Retina (tissue), 1 donor: Measurements from ENCODE around the gene ZNF175.
A peak's percentile ranks its signal among the peaks of the same experiment; 100 is the strongest.
"Not testable (repeated sequence)": the region's sequence is repeated elsewhere in the genome, so short reads cannot be mapped to it uniquely, and the experiment has no call there.

Source experiments
- DNase-seq: peaks from one replicate; pipeline ENCODE4 v3.0.0-alpha.2; 2016

Gene ZNF175

DNA sequence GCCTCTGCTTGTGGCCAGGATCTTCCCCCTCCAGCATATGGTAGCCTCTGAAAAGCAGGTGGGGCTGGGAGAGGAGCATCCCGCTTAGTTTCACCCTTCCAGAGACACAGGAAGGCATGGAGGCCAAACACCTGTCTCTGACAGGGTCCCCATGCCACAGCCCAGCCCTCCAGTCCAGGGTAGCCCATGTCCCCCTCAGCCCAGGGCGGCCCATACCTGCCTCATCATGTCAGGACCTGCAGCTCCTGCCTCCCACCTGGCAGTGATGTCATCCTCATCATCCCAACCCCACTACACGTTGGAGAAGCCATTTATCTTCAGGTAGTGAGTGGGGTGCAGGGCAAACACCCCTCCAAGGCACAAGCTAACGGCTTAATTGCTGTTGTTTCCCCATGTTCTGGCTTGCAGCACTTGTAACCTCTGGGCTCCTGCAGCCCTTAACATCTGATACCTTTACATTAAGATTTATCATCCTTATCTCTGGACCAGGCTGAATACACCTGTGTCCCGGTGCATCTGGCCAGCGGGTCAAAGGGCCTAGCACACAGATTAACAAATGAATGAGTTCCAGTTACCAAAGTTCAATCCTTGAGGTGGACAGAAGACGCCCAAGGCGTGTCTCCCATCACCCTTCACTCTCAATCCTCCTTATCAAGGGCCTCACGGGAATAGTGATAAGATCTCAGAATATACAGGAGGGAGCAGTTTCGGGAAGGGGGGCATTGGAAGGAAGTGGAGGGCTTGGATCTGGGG lies 22.2 kb downstream of the ZNF175 start:
- DNase-seq, result no peak

- peak; percentile 95 for DNase-seq
These were observed 23.1 kb downstream of the ZNF175 start for GRCh38 chr19:51593969-51594773.

- DNase-seq, result no peak
These were observed 23.7 kb downstream of the ZNF175 start for GRCh38 chr19:51594774-51595109.

- no peak for DNase-seq
These were observed 24.4 kb downstream of the ZNF175 start for GRCh38 chr19:51595190-51596175.

- DNase-seq, result no peak
These were observed 27.3 kb downstream of the ZNF175 start for GRCh38 chr19:51598159-51598915.

DNA sequence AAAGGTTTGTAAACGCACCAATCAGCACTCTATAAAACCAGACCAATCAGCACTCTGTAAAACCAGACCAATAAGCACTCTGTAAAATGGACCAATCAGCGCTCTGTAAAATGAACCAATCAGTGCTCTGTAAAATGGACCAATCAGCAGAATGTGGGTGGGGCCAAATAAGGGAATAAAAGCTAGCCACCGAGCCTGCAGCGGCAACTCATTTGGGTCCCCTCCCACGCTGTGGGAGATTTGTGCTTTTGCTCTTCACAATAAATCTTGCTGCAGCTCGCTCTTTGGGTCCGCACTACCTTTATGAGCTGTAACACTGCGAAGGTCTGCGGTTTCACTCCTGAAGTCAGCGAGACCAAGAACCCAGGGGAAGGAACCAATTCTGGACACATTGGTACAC lies 28.0 kb downstream of the ZNF175 start:
- no peak for DNase-seq

DNA sequence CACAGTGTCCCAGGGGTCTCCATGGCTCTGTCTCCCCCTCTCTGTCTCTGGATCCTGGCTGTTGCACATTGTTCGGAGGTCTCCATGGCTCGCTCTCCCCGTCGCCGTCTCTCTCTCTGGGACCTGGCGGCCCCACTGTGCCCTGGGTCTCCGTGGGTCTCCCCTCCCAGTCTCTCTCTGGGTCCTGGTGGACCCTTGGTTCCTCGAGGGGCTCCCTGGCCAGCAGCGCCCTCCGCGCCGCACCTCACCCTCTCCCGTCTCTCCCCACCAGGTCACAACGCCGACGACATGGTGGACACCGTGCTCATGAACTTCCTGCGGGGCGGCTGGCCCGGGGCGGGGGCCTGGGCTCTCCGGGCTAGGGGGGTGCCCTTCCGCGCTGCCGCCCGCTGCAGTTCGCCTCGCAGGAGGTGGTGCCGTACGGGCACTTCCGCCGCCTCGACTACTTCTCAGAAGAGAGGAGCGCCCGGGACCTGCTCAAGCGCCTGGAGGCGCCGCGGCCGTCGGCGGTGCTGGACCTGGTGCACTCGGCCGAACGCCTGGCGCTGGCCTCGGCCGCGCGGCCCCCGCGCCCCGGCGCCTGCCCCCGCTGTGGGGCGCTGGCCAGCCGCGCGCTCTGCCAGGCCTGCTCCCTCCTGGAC lies 30.0 kb downstream of the ZNF175 start:
- DNase-seq, result no peak

DNA sequence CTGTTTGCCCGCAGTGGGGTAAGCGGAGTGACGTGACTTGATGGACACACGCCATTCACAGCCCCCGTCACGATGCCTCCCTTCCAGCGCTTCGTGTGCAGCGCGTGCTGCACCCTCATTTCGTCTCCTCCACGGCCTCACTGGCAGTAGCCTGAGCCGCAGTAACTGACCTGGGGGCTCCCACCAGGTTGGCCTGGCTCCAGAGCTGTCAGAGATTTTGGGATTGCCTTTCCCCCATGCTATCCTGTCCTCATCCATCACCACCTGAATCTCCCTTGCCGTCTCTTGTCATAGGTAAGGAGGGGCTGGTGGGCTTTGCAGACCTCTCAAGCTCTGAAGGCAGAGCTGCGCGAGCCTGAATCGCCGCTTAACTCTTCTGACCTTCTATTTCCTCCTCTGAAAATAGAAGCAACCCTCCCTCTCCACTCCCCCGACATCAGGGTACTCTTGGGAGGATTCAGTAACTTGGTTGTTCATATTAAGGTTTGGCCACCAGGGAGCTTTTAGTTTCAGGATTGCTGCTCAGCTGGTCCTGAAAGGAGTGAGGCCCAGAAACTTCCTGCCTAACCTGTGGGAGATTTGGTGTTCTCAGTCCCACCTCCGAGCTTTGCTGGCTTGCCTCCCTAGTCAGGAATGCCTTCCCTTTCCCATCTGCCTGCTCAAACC lies 31.2 kb downstream of the ZNF175 start:
- DNase-seq, result no peak

- DNase-seq, result no peak
These were observed 36.0 kb downstream of the ZNF175 start for GRCh38 chr19:51607077-51607476.

DNA sequence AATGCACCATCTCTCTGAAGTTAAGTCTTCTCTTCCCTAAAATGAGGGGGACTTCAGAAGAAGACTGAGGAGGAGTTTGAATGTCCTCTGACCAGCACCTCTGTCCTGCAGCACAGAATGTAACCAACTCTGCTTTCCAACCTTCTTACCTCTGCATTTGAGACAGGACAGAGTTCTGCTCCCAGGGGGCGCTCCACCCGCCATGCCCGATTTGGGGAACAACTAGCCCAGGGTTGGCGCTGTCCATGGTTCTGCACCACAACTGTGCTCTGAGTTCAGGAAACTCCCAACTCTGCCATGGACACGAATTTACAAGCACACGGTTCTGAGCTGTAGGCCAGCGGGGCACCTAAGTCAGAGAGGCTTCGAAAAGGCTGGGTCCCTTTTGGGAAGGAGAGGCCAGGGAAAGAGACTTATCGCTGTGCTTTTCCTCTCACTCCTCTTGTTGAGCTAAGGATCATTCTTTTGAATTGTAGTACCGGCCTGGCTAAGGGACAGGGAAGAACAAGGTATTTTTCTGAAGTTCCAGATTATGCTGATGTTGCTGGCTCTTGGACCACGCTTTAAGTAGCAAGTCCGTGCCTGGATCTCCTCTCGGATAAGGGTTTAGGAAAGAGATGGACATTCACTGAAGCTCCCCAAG lies 37.0 kb downstream of the ZNF175 start:
- DNase-seq, result peak; percentile 50

DNA sequence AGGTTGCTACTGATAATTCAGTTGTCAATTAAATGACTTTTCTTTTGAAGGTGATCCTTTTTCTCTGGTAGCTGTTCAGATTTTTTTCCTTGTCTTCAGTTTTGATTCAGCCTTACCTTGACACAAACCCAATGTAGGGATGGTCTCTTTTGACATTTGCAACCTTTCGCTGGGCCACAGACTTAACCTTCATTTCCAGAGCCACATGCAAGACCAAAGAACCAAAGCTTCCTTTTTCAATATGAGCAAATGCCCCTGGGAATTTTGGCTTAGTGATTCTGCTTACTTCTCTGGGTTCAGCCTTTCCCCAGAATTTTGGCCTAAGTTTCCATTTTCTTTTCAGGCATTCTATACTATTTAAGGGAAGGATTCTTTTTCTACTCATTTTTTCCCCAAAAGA lies 39.5 kb downstream of the ZNF175 start:
- DNase-seq, result no peak

GRCh38 chr19:51614789-51615188 lies 43.7 kb downstream of the ZNF175 start:
- DNase-seq, result no peak

GRCh38 chr19:51615991-51616390 lies 44.9 kb downstream of the ZNF175 start:
- DNase-seq, result no peak

DNA sequence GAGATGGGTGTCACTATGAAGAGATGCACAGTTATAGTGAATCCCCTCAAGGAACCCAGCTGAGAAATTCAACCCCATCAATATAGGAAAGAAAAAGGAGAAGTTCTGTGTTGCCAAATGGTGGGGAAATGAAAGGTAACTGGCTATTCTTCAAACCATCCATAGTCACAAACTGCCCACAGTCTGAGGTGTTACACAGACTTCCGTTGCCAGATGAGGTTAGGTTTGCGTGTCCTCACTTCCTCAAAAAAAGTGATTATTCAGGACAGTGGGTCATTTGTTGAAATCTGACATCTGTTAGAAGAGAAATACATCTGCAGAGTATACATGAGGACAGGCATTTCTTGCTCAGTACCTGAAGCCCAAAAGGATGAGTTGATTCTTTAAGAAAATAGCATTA lies 50.1 kb downstream of the ZNF175 start:
- no peak for DNase-seq

DNA sequence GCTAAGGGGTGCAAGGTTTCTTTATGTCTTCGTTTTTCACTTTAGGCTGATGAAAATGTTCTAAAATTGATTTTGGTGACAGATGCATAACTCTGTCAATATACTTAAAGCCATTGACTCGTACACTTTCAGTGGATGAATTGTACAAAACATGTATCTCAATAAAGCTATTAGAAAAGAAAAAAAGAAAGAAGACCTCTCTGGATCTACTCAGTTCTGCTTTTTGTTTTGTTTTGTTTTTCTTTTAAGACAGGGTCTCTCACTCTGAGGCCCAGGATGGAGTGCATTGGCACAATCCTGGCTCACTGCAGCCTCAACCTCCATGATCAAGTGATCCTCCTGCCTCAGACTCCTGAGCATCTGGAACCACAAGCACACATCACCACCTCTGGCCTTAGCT lies 55.6 kb downstream of the ZNF175 start:
- DNase-seq, result no peak

DNA sequence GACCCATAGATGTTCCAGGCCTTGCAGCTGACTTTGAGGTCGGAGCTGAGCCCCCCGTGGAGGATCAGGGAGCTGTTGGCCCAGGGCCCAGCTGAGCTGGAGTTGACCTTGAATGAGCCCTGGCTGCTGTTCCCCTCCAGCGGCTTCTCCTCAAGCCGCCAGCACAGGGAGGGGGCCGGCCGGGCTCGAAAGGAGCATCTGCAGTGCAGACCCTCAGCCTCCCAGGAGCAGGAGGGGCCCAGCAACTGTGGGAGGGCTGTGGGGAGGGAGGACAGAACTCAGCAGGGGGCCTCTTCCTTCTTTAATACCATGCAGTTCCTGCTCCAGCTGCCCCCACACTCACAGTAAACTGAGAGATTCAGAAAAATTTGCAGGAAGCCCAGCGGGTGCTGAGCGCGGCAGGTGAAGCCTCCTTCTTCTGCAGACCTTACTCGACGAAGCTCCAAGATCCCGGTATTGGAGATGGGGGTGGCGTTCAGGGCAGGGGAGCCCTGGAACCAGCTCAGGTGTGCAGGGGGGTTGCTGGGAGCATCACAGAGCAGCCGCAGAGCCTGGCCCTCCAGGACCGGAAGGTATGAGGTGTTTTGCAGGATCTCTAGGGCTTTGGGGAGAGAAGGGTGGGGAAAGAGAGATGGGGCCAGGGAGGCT lies 56.5 kb downstream of the ZNF175 start:
- DNase-seq, result peak; percentile 27

DNA sequence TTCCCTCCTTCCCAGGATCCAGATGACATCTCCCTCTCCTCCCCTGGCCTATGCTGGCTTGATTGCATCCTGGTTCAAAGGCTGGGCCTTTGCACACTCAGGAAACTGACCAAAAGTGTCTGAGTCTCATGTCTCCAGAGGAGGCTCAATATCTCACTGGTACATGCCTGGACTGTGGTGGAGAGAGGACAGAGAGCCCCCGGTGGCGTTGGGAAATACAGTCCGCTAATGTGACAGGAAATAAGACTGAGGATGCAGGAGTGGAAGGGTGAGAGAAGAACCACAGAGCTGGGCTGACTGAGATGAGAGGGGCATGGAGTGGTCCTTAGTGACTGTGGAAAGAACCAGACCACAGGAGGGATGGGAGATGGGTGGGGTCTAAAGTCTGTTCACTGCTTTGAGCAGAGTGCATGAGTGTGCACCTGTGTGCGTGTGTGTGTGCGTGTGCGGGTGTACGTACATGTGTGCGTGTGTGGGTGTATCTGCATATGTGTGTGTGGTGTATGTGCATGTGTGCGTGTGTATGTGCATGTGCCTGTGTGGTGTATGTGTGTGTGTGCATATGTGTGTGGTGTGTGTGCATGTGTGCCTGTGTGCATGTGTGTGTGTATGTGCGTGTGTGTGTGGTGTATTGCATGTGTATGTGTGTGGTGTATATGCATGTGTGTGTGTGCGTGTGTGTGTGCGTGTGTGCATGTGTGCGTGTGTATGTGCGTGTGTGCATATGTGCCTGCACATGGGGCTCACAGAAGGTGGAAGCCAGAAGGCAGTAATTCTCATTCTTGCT lies 57.3 kb downstream of the ZNF175 start:
- no peak for DNase-seq

DNA sequence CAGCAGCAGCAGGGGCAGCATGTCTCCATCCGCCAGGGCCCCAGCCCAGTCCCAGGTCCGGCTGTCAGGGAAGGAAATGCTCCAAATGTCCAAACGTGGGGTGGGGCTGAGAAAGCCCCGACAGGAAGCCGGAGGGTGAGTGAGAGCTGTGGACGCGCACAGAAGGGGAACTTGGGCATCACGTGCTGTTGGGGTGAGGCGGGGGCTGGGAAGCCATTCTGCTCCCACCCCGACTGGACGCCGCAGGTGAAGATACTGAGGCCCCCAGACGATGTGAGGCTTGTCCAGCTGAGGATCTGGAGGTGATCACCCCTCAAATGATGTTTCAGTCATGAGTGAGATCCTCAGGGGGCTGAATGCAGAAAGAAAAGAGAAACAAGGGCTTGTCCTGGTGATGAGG lies 59.2 kb downstream of the ZNF175 start, which contains the start of gene SIGLEC5:
Gene SIGLEC5, minus strand, starts transcription at position 87 of the 400 bp plus-strand sequence. Its CDS starts 66 bp downstream, at position 21.
- DNase-seq, result not testable (repeated sequence)

- no peak for DNase-seq
These were observed 61.0 kb downstream of the ZNF175 start for GRCh38 chr19:51632126-51632525.
